ENCODE results near the gene PEG3. TPM values are rescaled to one million over a fixed set of nuclear protein-coding genes. Genes with fewer than 3 reads are reported as not detected.

The PEG3 gene
- total and polyA plus RNA-seq, 9 of the 15 experiments (the other 6 are each of a cell fraction or from before 2014, with no cell fraction given): 0.04 to 0.40 TPM; not detected in 7

DNA sequence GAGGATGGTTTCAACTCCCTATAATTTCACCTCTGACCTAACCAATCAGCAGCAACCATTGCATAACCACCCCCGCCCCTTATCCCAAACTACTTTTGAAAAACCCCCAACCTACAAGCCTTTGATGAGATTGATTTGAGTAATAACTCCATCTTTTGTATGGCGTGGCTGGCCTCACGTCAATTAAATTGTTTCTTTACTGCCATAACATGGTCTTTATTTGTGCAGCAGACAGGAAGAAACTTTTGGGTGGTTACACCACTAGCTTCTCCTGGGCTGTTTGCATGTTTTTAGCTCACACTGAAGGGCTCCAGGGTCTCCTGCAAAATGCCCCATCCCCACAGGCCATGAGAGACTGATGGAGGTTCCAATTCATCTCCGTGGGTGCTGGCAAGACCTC lies 34.0 kb upstream of the PEG3 start (continued):
- TF ChIP-seq, protein P1, sequence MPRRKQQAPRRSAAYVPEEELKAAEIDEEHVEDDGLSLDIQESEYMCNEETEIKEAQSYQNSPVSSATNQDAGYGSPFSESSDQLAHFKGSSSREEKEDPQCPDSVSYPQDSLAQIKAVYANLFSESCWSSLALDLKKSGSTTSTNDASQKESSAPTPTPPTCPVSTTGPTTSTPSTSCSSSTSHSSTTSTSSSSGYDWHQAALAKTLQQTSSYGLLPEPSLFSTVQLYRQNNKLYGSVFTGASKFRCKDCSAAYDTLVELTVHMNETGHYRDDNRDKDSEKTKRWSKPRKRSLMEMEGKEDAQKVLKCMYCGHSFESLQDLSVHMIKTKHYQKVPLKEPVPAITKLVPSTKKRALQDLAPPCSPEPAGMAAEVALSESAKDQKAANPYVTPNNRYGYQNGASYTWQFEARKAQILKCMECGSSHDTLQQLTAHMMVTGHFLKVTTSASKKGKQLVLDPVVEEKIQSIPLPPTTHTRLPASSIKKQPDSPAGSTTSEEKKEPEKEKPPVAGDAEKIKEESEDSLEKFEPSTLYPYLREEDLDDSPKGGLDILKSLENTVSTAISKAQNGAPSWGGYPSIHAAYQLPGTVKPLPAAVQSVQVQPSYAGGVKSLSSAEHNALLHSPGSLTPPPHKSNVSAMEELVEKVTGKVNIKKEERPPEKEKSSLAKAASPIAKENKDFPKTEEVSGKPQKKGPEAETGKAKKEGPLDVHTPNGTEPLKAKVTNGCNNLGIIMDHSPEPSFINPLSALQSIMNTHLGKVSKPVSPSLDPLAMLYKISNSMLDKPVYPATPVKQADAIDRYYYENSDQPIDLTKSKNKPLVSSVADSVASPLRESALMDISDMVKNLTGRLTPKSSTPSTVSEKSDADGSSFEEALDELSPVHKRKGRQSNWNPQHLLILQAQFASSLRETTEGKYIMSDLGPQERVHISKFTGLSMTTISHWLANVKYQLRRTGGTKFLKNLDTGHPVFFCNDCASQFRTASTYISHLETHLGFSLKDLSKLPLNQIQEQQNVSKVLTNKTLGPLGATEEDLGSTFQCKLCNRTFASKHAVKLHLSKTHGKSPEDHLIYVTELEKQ (CRISPR knock-in tag; IDR thresholded peaks at IDR 0.05): no peak
- no peak for TF ChIP-seq CCNT2 (IDR thresholded peaks at IDR 0.05; ENCODE audit: borderline replicate concordance, extremely low read depth, insufficient read length, low read depth, low read length)
- no peak for TF ChIP-seq ZNF696 (CRISPR knock-in tag; conservative IDR thresholded peaks at IDR 0.05)
- TF ChIP-seq PTTG1 (tag; IDR thresholded peaks at IDR 0.05; ENCODE audit: low read depth): no peak
- TF ChIP-seq, protein P2, sequence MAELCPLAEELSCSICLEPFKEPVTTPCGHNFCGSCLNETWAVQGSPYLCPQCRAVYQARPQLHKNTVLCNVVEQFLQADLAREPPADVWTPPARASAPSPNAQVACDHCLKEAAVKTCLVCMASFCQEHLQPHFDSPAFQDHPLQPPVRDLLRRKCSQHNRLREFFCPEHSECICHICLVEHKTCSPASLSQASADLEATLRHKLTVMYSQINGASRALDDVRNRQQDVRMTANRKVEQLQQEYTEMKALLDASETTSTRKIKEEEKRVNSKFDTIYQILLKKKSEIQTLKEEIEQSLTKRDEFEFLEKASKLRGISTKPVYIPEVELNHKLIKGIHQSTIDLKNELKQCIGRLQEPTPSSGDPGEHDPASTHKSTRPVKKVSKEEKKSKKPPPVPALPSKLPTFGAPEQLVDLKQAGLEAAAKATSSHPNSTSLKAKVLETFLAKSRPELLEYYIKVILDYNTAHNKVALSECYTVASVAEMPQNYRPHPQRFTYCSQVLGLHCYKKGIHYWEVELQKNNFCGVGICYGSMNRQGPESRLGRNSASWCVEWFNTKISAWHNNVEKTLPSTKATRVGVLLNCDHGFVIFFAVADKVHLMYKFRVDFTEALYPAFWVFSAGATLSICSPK (IDR thresholded peaks at IDR 0.05; ENCODE audit: borderline replicate concordance): no peak
- no peak for TF ChIP-seq L3MBTL2 (IDR thresholded peaks at IDR 0.05)
- TF ChIP-seq, protein P3, sequence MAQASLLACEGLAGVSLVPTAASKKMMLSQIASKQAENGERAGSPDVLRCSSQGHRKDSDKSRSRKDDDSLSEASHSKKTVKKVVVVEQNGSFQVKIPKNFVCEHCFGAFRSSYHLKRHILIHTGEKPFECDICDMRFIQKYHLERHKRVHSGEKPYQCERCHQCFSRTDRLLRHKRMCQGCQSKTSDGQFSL (CRISPR knock-in tag; IDR thresholded peaks at IDR 0.05): no peak
- TF ChIP-seq, protein P3 (tag; IDR thresholded peaks at IDR 0.05): no peak
- TF ChIP-seq, protein P4, sequence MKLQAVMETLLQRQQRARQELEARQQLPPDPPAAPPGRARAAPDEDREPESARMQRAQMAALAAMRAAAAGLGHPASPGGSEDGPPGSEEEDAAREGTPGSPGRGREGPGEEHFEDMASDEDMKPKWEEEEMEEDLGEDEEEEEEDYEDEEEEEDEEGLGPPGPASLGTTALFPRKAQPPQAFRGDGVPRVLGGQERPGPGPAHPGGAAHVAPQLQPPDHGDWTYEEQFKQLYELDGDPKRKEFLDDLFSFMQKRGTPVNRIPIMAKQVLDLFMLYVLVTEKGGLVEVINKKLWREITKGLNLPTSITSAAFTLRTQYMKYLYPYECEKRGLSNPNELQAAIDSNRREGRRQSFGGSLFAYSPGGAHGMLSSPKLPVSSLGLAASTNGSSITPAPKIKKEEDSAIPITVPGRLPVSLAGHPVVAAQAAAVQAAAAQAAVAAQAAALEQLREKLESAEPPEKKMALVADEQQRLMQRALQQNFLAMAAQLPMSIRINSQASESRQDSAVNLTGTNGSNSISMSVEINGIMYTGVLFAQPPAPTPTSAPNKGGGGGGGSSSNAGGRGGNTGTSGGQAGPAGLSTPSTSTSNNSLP (IDR thresholded peaks at IDR 0.05; ENCODE audit: borderline replicate concordance, low read depth, low read length): no peak
- TF ChIP-seq TRIM24 (IDR thresholded peaks at IDR 0.05): no peak
